H1 (cell line): ENCODE measurements around the gene SORD. TPM values are rescaled to one million over a fixed set of nuclear protein-coding genes. Genes with fewer than 3 reads are reported as not detected.

Experiments used
- CTCF ChIA-PET: fragments of 300-600 bp; sonication (Branson Sonifier 250); formaldehyde crosslinking; loops from one replicate; lab custom pipeline; 2021; ENCODE audit not compliant: partially characterized antibody; lab: Charles Lee
- POLR2A ChIA-PET: fragments of 300-600 bp; sonication (Branson Sonifier 250); formaldehyde crosslinking; loops from one replicate; lab custom pipeline; 2021; ENCODE audit warnings: inconsistent platforms; ENCODE audit not compliant: partially characterized antibody; lab: Charles Lee
- DNase-seq, 2 experiments: peaks; one replicate each; pipeline versions ENCODE4 v3.0.0 to v3.0.0-alpha.2; 2010 to 2022; ENCODE audit warnings: low spot score in 2 of 2, low read depth in 1 of 2, mixed read lengths in 1 of 2
- FAIRE-seq: peaks from 2 replicates; lab custom pipeline; 2011; peaks lifted over from hg19 to GRCh38; lab: Jason Lieb, UNC
- H2AFZ ChIP-seq: 2 replicates; pipeline ENCODE4 v1.8.1; 2012; ENCODE audit warnings: low read length, inconsistent platforms
- H2AK5ac ChIP-seq: 2 replicates; pipeline ENCODE4 v1.6.1; 2013; ENCODE audit warnings: low read depth, low read length
- H2BK120ac ChIP-seq: replicated peaks from 2 replicates; pipeline ENCODE3; 2013; ENCODE audit warnings: low read depth, low read length, inconsistent platforms
- H2BK12ac ChIP-seq: 2 replicates; pipeline ENCODE4 v1.6.1; 2013; ENCODE audit warnings: low read depth, low read length
- H2BK15ac ChIP-seq: 2 replicates; pipeline ENCODE4 v1.6.1; 2013; ENCODE audit warnings: low read length
- H2BK20ac ChIP-seq: 2 replicates; pipeline ENCODE4 v1.6.1; 2013; ENCODE audit warnings: low read length
- H2BK5ac ChIP-seq: 2 replicates; pipeline ENCODE4 v1.6.1; 2013; ENCODE audit warnings: low read depth, low read length
- H3K14ac ChIP-seq: 2 replicates; pipeline ENCODE4 v1.6.1; 2013; ENCODE audit warnings: inconsistent platforms; ENCODE audit not compliant: insufficient read length
- H3K18ac ChIP-seq: 2 replicates; pipeline ENCODE4 v1.6.1; 2013; ENCODE audit warnings: low read length; ENCODE audit errors: extremely low read depth
- H3K23ac ChIP-seq: 2 replicates; pipeline ENCODE4 v1.6.1; 2013; ENCODE audit warnings: inconsistent platforms; ENCODE audit not compliant: insufficient read length
- H3K23me2 ChIP-seq: 2 replicates; pipeline ENCODE4 v1.6.1; 2013; ENCODE audit warnings: low read depth, low read length
- H3K27ac ChIP-seq: 2 replicates; pipeline ENCODE4 v1.6.1; 2011; ENCODE audit warnings: low read depth, low read length, inconsistent platforms
- H3K27me3 ChIP-seq, 4 experiments: replicated peaks in 1 of 4; 1 replicate in 1 of 4; 2 replicates in 3 of 4; pipeline versions ENCODE4 v1.6.1 to v1.8.1; 2011 to 2013; ENCODE audit warnings: low read length in 3 of 4, mild to moderate bottlenecking in 3 of 4, inconsistent platforms in 2 of 4, mixed read lengths in 2 of 4, moderate library complexity in 1 of 4; ENCODE audit not compliant: control insufficient read depth in 3 of 4, insufficient read depth in 3 of 4; ENCODE audit errors: extremely low read depth in 1 of 4
- H3K36me3 ChIP-seq, 4 experiments: 2 replicates each; pipeline versions ENCODE4 v1.6.1 to v1.8.1; 2011 to 2013; ENCODE audit warnings: mild to moderate bottlenecking in 4 of 4, low read length in 3 of 4, moderate library complexity in 2 of 4, control low read depth in 1 of 4, inconsistent platforms in 1 of 4; ENCODE audit not compliant: insufficient read depth in 4 of 4, control insufficient read depth in 2 of 4
- H3K4ac ChIP-seq: replicated peaks from 2 replicates; pipeline ENCODE3; 2013; ENCODE audit warnings: low read length, low read depth, mixed read lengths, inconsistent platforms; ENCODE audit not compliant: insufficient read length
- H3K4me1 ChIP-seq, 4 experiments: replicated peaks in 1 of 4; 1 replicate in 1 of 4; 2 replicates in 3 of 4; pipeline versions ENCODE4 v1.6.1 to v1.8.1; 2011 to 2013; ENCODE audit warnings: low read length in 3 of 4, inconsistent platforms in 2 of 4, mixed read lengths in 1 of 4; ENCODE audit not compliant: insufficient read depth in 4 of 4, control insufficient read depth in 3 of 4
- H3K4me2 ChIP-seq, 2 experiments: 2 replicates each; pipeline versions ENCODE4 v1.6.1 to v1.8.1; 2011 to 2013; ENCODE audit warnings: low read depth in 2 of 2, low read length in 2 of 2, control low read depth in 1 of 2, inconsistent platforms in 1 of 2, mild to moderate bottlenecking in 1 of 2; ENCODE audit not compliant: insufficient read depth in 1 of 2
- H3K4me3 ChIP-seq, 4 experiments: fragments of 200-600, 300-600 bp in 1 of 4; sonication (generic), shearing (Covaris generic), sonication (Bioruptor Twin) in 1 of 4; 2 replicates each; pipeline versions ENCODE4 v1.5.1 to v1.8.1; 2011 to 2016; ENCODE audit warnings: low read length in 4 of 4, low read depth in 3 of 4, control low read depth in 2 of 4, inconsistent platforms in 2 of 4, mild to moderate bottlenecking in 2 of 4, mixed read lengths in 1 of 4, moderate library complexity in 1 of 4; ENCODE audit not compliant: insufficient read depth in 2 of 4; ENCODE audit errors: extremely low read depth in 1 of 4
- H3K56ac ChIP-seq: replicated peaks from 2 replicates; pipeline ENCODE3; 2013; ENCODE audit warnings: low read depth, mild to moderate bottlenecking, mixed read lengths, low read length, inconsistent platforms; ENCODE audit not compliant: insufficient read length
- H3K79me1 ChIP-seq: 2 replicates; pipeline ENCODE4 v1.6.1; 2013; ENCODE audit warnings: low read depth, low read length, control low read depth
- H3K79me2 ChIP-seq, 2 experiments: 2 replicates each; pipeline versions ENCODE4 v1.6.1 to v1.8.1; 2012 to 2013; ENCODE audit warnings: low read length in 2 of 2, mild to moderate bottlenecking in 2 of 2, inconsistent platforms in 1 of 2; ENCODE audit not compliant: insufficient read depth in 2 of 2, control insufficient read depth in 1 of 2
- H3K9ac ChIP-seq, 4 experiments: replicated peaks in 1 of 4; 1 replicate in 1 of 4; 2 replicates in 3 of 4; pipeline versions ENCODE4 v1.6.1 to v1.8.1; 2011 to 2013; ENCODE audit warnings: low read depth in 3 of 4, low read length in 3 of 4, control low read depth in 2 of 4, mild to moderate bottlenecking in 2 of 4, moderate library complexity in 2 of 4, inconsistent platforms in 1 of 4; ENCODE audit errors: extremely low read depth in 1 of 4
- H3K9me3 ChIP-seq, 2 experiments: 2 replicates each; pipeline versions ENCODE4 v1.6.1 to v1.8.1; 2012 to 2013; ENCODE audit warnings: mild to moderate bottlenecking in 2 of 2, moderate library complexity in 2 of 2, control low read depth in 1 of 2, inconsistent platforms in 1 of 2, low read depth in 1 of 2, low read length in 1 of 2, mixed read lengths in 1 of 2; ENCODE audit not compliant: insufficient read depth in 2 of 2
- H4K20me1 ChIP-seq, 2 experiments: replicated peaks in 1 of 2; 2 replicates each; pipeline versions ENCODE3 to v1.8.1; 2011 to 2013; ENCODE audit warnings: inconsistent platforms in 2 of 2, low read length in 2 of 2, mild to moderate bottlenecking in 1 of 2; ENCODE audit not compliant: insufficient read depth in 2 of 2, control insufficient read depth in 1 of 2
- H4K5ac ChIP-seq: 2 replicates; pipeline ENCODE4 v1.6.1; 2013; ENCODE audit warnings: low read length, low read depth, mixed read lengths, inconsistent platforms; ENCODE audit not compliant: insufficient read length
- H4K8ac ChIP-seq: 2 replicates; pipeline ENCODE4 v1.8.0; 2013; ENCODE audit warnings: mild to moderate bottlenecking, moderate library complexity, low read length, inconsistent platforms; ENCODE audit not compliant: insufficient read depth; ENCODE audit errors: extremely low read depth
- H4K91ac ChIP-seq: replicated peaks from 2 replicates; pipeline ENCODE3; 2013; ENCODE audit warnings: low read length, mixed read lengths, inconsistent platforms; ENCODE audit not compliant: insufficient read length
- POLR2A ChIP-seq, 2 experiments: IDR thresholded peaks; 1 replicate in 1 of 2; 2 replicates in 1 of 2; pipeline ENCODE4 v1.6.1; 2011; ENCODE audit warnings: low read depth in 2 of 2, low read length in 2 of 2, mild to moderate bottlenecking in 2 of 2; ENCODE audit errors: control extremely low read depth in 1 of 2
- SP1 ChIP-seq: IDR thresholded peaks from 2 replicates; pipeline ENCODE4 v1.6.1; 2011; ENCODE audit warnings: low read depth, low read length
- WGBS, 2 experiments: shearing (Covaris generic) in 1 of 2; methylation state at CpG; one replicate each; pipeline versions ENCODE4 v1.1.6 to v1.1.7; 2013 to 2015; ENCODE audit warnings: low lambda C conversion rate in 2 of 2, mixed read lengths in 2 of 2, inconsistent platforms in 1 of 2, low coverage in 1 of 2, missing lambda C conversion rate in 1 of 2; ENCODE audit not compliant: insufficient replicate concordance in 2 of 2, insufficient coverage in 1 of 2, insufficient read length in 1 of 2; ENCODE audit errors: extremely low coverage in 1 of 2, missing lambda C conversion rate in 1 of 2; 5-methylcytosine and 5-hydroxymethylcytosine counted together
- polyA plus RNA-seq, 7 experiments: library from polyadenylated mRNA; depleted of rRNA in 3 of 7; stranded (reverse) in 5 of 7; unstranded in 2 of 7; fragments of >200 nt in 5 of 7; fragments of 200-250 nt in 2 of 7; gene quantifications; 1 replicate in 5 of 7; 2 replicates in 1 of 7; 4 replicates in 1 of 7; pipeline versions ENCODE4 v1.2.1 to v1.2.3, GENCODE V29; 2011 to 2013; ENCODE audit warnings: missing spikeins in 2 of 7, mixed read lengths in 2 of 7
- total RNA-seq: library from RNA; stranded (reverse); fragmentation: NEBNext Ultra II Directional; extraction: Animal tissue kit (Norgen Biotek cat#: 25700); gene quantifications from 2 replicates; pipeline ENCODE4 v1.2.1, GENCODE V29; 2021

Gene SORD
- total and polyA plus RNA-seq, 2 of the 8 experiments (the other 6 are each of a cell fraction or from before 2014, with no cell fraction given), result 52.6 to 75.8 TPM

DNA sequence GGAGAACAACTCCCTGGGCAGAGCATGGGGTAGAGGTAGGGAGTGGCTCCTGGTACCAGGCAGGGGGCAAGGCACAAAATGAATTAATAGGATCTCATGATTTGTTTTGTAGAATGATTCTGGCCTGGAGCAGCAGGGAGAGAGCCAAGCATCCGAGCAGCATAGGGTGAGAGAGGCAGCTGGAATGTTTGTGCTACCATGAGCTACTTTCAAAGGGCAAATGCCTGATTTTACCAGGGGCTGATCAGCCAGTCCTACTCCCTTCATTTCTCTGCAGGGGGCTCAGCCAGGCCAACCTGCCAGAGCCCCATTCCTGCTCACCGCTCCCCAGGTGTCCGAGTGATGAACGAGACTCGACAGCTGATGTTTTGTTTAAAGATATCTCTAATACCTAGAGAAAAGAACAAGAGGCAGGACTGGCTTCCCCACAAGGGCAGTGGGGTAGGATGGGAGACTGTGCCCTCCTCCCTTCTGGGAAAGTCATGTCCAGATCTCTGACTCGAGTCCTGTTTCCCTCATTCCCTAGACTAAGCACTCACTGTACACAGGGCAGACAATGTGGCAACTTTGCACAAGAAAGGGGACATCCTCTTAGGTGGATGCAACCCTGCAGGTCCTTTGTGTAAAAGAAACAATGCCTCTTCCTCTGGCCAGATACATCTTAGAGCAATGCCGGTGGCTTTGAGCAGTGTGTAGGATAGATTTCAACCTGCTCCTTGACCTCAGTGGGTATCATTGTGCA, 78.1 kb downstream of the SORD start:
- Histone ChIP-seq H3K79me2 (no peaks in the 10 kb centered on the region), H3K14ac (no peak overlapping the region), H3K79me1 (no peaks in the 10 kb centered on the region), H4K91ac (peak overlapping the region; percentile 68), H3K56ac (no peak overlapping the region), H2BK120ac (no peak overlapping the region), H3K9me3 (no peaks in the 10 kb centered on the region), H2BK15ac (0 out of 2 replicates have a peak overlapping the region, but pooled peaks have one; percentile 72), H2BK5ac (peak overlapping the region; percentile 41; the same call in 1 of the 2 replicates), H2AK5ac (0 out of 2 replicates have a peak overlapping the region, but pooled peaks have one; percentile 79), H3K9ac (no peak overlapping the region), H2BK12ac (peak overlapping the region; percentile 23; the same call in 1 of the 2 replicates), H3K4me2 (peak overlapping the region; percentile 32 to 61; a peak in 3 of 4 replicates), H3K18ac (0 out of 2 replicates have a peak overlapping the region, but pooled peaks have one; percentile 43), H4K5ac (no peak overlapping the region), H3K4ac (no peak overlapping the region), H2BK20ac (0 out of 2 replicates have a peak overlapping the region, but pooled peaks have one; percentile 13), H3K27ac (no peak overlapping the region), H3K4me3 (no peak overlapping the region), H2AFZ (no peak overlapping the region), H3K23ac (no peak overlapping the region), H3K23me2 (no peaks in the 10 kb centered on the region; the same call in 1 of the 2 replicates), H3K36me3 (no peaks in the 10 kb centered on the region), H4K8ac (no peak overlapping the region), H4K20me1 (no peaks in the 10 kb centered on the region), H3K27me3 (peaks cover 0 to 5% (median 4%) of the 10 kb centered on the region in 4 experiments; a peak in 1 of 7 replicates), H3K4me1 (peaks cover 0 to 11% (median 8%) of the 10 kb centered on the region in 4 experiments; a peak in 5 of 7 replicates)
- FAIRE-seq, result no peak
- POLR2A ChIA-PET, result interaction anchor here (1.1 kb wide), 1 partner anchor 21 kb away, joined by 3 read pairs; no protein-coding TSS in a partner anchor
- DNase-seq, result no peak
- 67% methylated on average over 7 of the region's 7 CpGs; no CpG with 5 or more reads in 1 of the 2 experiments for WGBS, 2 experiments
- CTCF ChIA-PET, result interaction anchor here (0.6 to 1.1 kb wide), 4 partner anchors 9 to 128 kb away, joined by 3 read pairs; no protein-coding TSS in a partner anchor
- TF ChIP-seq SP1 (no peak), POLR2A (IDR thresholded peaks at IDR 0.05; ENCODE audit: control extremely low read depth in 1 of 2, low read depth in 2 of 2, low read length in 2 of 2) (no peak)
